GM06990 (cell line): ENCODE results near the gene HSP90B1.

ENCODE experiments used
- DNase-seq: peaks from one replicate; pipeline ENCODE4 v3.0.0-alpha.2; 2011; ENCODE audit not compliant: insufficient read length; ENCODE audit errors: extremely low read depth
- H3K27me3 ChIP-seq: replicated peaks from 2 replicates; pipeline ENCODE4 v1.6.0; 2011; ENCODE audit warnings: low read length; ENCODE audit not compliant: control insufficient read depth, insufficient read depth
- H3K36me3 ChIP-seq: 2 replicates; pipeline ENCODE4 v1.5.1; 2011; ENCODE audit warnings: low read length; ENCODE audit not compliant: control insufficient read depth, insufficient read depth
- H3K4me3 ChIP-seq: replicated peaks from 2 replicates; pipeline ENCODE4 v1.5.1; 2011; ENCODE audit warnings: low read depth, mild to moderate bottlenecking, control low read depth, low read length
- CTCF ChIP-seq: IDR thresholded peaks from 2 replicates; pipeline ENCODE4 v1.5.1; 2011; ENCODE audit warnings: low read length, control low read depth, mild to moderate bottlenecking, inconsistent platforms; ENCODE audit not compliant: insufficient read depth, poor library complexity, severe bottlenecking

Gene HSP90B1

GRCh38 chr12:103944964-103945363 is 14.8 kb downstream of the HSP90B1 start:
- peaks cover 23% of the 10 kb centered on the region for H3K36me3 ChIP-seq
- no peak for TF ChIP-seq CTCF

DNA sequence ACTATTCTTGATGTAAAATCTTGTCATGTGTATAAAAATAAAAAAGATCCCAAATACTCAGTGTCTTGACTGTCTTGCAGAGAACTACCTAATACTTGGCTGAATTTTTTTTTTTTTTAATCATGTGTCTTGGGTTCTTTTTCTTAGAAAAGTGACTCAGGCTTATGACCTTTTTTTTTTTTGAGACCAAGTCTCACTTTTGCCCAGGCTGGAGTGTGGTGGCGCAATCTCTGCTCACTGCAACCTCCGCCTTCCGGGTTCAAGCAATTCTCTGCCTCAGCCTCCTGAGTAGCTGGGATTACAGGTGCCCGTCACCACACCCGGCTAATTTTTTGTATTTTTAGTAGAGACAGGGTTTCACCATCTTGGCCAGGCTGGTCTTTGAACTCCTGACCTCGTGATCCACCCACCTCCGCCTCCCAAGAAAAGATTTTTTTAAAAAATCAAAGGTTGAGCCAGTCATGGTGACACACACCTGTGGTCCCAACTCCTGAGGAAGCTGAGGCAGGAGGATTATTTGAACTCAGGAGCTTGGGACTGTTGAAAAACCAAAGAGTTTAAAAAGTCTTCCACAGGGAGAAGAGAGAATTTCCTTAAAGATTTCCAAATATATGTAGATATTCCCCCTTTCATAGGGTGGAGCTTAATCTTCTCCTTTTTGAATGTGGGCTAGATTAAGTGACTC is 17.8 kb downstream of the HSP90B1 start:
- Histone ChIP-seq H3K4me3 (no peak overlapping the region), H3K27me3 (no peaks in the 10 kb centered on the region), H3K36me3 (peaks cover 24% of the 10 kb centered on the region)
- no peak for TF ChIP-seq CTCF
- no peak for DNase-seq

More at GRCh38 chr12:103944964-103945363, 14.8 kb downstream of the HSP90B1 start:
- no peak overlapping the region for H3K4me3 ChIP-seq
- no peaks in the 10 kb centered on the region for H3K27me3 ChIP-seq
- no peak for DNase-seq

DNA sequence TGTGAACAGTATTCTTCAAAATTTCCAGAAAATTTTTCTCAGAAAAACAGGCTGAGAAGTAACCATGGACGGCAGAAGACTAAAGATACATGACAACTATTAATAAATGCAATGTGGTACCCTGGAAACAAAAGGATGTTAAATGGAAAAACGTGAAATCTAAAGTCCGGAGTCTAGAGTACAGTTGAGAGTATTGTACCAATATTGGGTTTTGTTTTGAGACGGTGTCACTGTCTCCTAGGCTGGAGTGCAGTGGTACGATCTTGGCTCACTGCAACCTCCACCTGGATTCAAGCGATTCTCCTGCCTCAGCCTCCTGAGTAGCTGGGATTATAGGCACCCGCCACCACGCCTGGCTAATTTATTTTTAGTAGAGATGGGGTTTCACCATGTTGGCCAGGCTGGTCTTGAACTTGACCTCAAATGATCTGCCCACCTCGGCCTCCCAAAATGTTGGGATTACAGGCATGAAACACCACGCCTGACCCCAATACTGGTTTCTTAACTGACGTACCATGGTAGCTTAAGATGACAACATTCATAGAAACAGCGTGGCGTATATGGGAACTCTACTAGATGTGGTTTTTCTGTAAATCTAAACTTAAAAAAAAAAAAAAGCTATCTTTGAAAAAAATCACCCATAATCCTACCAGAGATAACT is 18.7 kb downstream of the HSP90B1 start:
- Histone ChIP-seq H3K4me3 (no peak overlapping the region), H3K27me3 (no peaks in the 10 kb centered on the region), H3K36me3 (peaks cover 25% of the 10 kb centered on the region)
- no peak for DNase-seq
- no peak for TF ChIP-seq CTCF

DNA sequence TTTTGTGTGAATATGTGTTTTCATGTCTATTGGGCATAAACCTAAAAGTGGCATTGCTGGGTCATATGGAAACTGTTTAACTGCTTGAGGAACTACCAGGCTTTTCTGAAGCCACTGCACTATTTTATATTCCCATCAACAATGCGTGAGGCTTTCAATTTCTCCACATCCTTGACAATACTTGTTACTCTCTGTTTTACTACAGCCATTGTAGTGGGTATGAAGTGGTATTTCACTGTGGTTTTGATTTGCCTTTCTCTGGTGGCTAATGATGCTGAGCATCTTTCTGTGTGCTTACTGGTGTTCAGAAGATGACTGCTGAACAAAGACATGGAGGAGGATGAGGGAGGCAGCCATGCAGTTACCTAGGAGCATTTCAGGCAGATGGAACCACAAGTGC is 22.3 kb downstream of the HSP90B1 start:
- H3K27me3 ChIP-seq = no peaks in the 10 kb centered on the region
- no peak overlapping the region for H3K4me3 ChIP-seq
- DNase-seq = no peak
- H3K36me3 ChIP-seq = peaks cover 11% of the 10 kb centered on the region
- no peak for TF ChIP-seq CTCF

DNA sequence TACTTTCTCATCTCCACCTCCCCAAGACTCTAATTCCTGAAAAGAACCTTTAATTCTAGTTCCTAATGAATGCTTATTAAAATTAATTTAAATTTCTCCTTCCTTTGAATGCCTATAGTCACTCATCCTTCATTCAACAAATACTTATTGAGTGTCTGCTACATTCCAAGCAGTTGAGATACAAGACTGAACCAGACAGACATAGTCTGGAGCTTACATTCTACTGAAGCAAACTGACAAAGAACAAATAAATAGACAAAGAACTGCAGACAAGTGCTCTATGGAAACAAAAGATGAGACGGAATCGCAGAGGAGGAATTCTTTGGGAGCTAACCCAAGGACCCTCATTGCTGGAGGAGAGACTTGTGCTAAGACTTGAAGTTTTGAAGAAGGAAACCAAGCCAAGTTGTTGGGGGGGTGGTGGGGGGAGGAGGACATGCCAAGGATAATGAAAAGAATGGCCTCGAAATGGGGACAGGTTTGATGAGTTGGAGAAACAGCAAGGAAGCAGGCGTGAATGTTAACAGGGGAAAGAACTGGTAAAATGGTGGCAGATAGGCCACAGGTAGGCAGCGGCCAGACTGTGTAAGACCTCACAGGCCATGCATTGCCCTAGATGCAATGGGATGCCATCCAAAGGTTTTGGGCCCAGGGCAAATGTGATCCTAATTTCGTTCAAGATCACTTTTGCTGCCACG is 25.8 kb downstream of the HSP90B1 start:
- no peaks in the 10 kb centered on the region for H3K27me3 ChIP-seq
- TF ChIP-seq CTCF = no peak
- peak overlapping the region; percentile 87 for H3K4me3 ChIP-seq
- DNase-seq = no peak
- H3K36me3 ChIP-seq = peaks cover 6% of the 10 kb centered on the region; the same call in 1 of the 2 replicates
